Measurements from ENCODE around the gene GKAP1.

DNA sequence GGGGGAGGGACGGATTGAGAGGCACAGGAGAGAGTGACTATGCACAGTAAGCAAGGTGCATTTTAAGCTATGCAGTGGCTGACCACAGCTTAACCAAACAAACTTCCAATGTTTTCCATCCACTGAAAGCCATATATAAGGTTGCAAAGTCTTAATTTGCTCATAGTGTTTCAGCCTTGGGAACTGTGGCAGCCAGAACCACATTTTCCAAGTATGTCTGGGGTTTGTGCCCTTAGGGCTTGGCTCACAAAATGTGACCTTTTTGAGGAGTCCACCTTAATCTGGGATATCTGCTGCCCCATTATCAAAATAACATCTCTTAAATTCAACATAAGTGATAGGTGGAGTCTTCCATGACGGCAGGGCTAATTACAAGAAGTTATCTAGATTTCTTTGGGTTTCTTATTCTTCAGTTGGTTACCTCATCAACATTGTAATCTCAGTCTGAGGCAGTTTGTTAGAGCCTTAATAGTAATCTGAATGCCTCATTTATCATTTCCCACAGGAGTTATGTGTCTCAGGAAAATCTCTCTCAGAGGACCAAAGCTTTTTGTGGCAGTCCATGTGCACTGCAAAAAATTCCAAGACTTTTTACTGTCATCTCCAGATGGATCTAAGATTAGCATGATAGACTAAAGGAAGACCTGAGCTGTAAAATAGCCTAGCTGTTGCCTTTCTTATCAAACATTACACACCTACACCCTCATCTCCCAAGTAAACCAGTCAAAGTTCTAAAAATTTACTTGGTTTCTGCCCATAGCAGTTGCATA lies 94.7 kb downstream of the GKAP1 start:
- TF ChIP-seq POLR2AphosphoS5 (IDR thresholded peaks at IDR 0.05; ENCODE audit: borderline replicate concordance, low read depth, low read length), result no peak
- no peak for TF ChIP-seq EZH2 (IDR thresholded peaks at IDR 0.05)
- no peak for TF ChIP-seq FOXP2 (optimal IDR thresholded peaks at IDR 0.05; ENCODE audit: control extremely low read depth, extremely low read length, insufficient read depth)

Data from SK-N-MC (cell line).